Measurements from ENCODE around the gene MAML1. TPM values are rescaled to one million over a fixed set of nuclear protein-coding genes. Genes with fewer than 3 reads are reported as not detected.
"Not testable (repeated sequence)": the region's sequence is repeated elsewhere in the genome, so short reads cannot be mapped to it uniquely, and the experiment has no call there.

The MAML1 gene, protein sequence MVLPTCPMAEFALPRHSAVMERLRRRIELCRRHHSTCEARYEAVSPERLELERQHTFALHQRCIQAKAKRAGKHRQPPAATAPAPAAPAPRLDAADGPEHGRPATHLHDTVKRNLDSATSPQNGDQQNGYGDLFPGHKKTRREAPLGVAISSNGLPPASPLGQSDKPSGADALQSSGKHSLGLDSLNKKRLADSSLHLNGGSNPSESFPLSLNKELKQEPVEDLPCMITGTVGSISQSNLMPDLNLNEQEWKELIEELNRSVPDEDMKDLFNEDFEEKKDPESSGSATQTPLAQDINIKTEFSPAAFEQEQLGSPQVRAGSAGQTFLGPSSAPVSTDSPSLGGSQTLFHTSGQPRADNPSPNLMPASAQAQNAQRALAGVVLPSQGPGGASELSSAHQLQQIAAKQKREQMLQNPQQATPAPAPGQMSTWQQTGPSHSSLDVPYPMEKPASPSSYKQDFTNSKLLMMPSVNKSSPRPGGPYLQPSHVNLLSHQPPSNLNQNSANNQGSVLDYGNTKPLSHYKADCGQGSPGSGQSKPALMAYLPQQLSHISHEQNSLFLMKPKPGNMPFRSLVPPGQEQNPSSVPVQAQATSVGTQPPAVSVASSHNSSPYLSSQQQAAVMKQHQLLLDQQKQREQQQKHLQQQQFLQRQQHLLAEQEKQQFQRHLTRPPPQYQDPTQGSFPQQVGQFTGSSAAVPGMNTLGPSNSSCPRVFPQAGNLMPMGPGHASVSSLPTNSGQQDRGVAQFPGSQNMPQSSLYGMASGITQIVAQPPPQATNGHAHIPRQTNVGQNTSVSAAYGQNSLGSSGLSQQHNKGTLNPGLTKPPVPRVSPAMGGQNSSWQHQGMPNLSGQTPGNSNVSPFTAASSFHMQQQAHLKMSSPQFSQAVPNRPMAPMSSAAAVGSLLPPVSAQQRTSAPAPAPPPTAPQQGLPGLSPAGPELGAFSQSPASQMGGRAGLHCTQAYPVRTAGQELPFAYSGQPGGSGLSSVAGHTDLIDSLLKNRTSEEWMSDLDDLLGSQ
- total RNA-seq (2014; rRNA removed; shearing (Covaris generic)), result 15.4 and 30.0 TPM in 2 replicates

DNA sequence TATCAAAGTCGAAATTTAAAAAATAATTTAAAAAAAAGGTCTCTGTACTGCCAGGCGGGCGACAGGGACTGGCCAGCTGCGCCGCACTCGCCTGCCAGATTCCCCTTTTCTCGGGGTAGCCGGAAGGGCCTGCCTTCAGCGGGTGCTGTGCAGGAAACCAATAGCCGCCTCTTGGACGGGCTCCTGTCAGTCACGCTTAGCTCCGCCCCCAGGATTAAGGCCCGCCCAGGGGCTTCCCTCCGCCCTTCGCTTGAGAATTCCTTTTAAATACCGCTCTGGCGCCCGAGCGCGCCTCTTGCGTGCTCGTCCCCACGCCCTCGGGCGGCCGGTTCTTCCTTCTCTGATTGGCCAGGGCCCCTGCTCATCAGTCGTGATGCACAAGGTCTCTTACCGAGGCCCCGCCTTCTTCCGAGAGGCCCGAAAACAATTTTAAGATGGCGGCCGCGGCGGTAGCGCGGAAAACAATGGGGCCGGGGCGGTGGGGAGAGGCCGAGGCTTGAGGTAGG is at the start of gene MAML1:
MAML1 (plus strand) TSS at position 411 of the 506 bp plus-strand sequence. CDS start 291 bp downstream, outside the sequence.
- DNase-seq (ENCODE audit: low spot score), result peak; percentile 100

DNA sequence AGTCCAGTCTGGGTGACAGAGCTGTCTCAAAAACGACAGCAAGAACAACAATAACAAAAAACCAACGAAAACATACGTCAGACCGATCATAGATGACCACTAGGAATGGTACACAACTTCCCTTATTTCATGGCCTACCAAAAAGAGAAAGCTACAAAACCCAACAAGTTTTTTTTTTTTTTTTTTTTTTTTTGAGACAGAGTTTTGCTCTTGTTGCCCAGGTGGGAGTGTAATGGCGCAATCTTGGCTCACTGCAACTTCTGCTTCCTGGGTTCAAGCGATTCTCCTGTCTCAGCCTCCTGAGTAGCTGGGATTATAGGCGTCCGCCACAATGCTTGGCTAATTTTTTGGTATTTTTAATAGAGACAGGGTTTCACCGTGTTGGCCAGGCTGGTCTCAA is 43.4 kb upstream of the MAML1 start:
- DNase-seq (ENCODE audit: low spot score), result not testable (repeated sequence)

DNA sequence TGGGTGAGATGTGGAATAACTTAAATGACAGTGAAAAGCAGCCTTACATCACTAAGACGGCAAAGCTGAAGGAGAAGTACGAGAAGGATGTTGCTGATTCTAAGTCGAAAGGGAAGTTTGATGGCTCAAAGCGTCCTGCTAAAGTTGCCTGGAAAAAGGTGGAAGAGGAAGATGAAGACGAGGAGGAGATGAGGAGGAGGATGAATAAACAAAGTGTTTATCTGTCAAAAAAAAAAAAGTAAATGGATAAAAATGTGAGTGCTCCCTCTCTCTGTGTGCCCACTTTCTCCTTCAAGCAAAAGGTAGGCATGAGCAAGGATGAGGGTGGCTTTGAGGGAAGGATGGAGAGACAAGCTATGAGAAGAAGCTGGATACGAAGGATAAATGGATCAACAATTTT is 38.1 kb upstream of the MAML1 start:
- no peak for DNase-seq (ENCODE audit: low spot score)

DNA sequence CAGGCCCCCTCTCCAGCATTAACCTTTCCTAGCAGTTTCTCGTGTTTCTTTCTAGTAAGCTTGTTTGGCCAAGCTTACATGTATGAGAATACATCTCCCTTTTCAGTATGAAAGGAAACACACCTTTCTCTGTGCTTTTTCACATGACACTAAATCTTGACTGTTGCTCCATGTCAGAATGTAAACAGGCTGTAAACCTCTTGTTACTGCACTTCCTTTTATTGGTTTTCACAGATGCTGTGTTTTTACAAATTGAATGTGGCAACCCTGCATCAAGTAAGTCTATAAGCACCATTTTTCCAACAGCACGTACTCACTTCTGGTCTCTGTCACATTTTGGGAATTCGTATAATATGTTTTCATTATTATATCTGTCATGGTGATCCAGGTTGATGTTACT is 36.0 kb upstream of the MAML1 start:
- no peak for DNase-seq (ENCODE audit: low spot score)

DNA sequence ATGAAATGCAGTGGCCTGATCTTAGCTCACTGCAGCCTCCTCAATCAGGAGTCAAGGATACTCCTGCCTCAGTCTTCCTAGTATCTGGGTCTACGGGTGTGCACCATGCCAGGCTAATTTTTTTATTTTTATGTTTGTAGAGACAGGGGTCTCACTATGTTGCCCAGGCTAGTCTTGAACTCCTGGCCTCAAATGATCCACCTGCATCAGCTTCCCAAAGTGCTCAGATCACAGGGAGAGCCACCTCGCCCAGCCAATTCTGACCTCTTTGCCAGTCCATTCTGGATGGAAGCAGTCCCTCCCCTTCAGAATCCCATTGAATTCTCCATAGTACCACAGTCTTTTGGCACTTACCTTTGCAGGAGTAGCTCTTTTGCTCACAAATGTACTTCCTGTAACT is 35.5 kb upstream of the MAML1 start:
- no peak for DNase-seq (ENCODE audit: low spot score)

DNA sequence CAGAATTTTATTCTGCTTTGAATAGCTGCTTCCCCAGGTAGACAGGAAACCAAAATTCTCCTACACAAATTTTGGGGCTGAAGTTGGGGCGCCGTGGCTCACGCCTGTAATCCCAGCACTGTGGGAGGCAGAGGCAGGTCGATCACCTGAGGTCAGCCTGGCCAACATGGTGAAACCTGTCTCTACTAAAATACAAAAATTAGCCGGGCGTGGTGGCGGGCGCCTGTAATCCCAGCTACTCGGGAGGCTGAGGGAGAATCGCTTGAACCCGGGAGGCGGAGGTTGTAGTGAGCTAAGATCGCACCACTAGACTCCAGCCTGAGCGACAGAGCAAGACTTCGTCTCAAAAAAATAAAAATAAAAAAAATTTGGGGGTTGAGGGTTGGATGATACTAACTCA is 35.1 kb upstream of the MAML1 start:
- not testable (repeated sequence) for DNase-seq (ENCODE audit: low spot score)

DNA sequence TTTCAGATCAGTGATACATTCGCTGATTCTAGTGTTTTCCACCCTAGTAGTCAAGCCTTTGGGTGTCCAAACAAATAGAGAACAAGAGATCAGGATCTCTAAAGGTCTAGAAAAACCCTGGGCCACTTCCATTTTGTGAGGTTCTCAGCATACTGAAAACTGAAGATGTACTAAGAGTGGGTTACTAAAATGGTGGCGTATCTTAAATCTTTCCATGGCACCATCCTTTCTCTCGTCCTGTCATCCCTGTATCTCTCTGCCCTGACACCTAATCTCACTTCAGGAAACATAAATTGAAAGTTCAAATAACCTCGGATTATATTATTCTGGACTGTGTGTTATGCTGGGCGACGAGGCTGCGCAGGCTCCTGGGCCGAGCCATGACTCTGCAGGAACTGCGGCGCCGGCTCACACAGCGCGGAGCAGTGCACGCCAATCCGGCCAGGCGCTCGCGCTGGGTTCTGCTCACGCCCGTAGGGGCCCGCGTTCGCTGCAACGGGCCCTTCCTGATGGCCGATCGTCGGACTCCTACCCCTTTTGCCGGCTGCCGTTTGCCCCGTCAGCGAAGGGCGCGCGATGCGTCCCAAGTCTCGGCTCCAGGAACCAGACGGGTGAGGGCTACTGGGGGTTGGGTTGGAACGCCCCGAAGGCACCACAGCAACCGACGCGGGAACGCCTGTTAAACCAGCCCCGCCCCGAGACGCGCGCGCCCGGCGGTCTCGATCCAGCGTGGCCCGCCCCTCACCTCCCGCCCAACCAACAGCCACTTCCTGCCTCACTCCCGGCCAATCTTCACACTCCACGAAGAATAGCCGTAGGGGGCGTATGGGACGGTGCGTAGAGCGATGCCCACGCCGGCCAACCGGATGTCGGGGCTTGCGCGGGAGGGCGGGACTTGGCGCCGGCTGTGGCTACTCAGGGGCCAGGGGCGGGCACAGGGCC is 34.4 kb upstream of the MAML1 start:
- DNase-seq (ENCODE audit: low spot score), result peak; percentile 99

DNA sequence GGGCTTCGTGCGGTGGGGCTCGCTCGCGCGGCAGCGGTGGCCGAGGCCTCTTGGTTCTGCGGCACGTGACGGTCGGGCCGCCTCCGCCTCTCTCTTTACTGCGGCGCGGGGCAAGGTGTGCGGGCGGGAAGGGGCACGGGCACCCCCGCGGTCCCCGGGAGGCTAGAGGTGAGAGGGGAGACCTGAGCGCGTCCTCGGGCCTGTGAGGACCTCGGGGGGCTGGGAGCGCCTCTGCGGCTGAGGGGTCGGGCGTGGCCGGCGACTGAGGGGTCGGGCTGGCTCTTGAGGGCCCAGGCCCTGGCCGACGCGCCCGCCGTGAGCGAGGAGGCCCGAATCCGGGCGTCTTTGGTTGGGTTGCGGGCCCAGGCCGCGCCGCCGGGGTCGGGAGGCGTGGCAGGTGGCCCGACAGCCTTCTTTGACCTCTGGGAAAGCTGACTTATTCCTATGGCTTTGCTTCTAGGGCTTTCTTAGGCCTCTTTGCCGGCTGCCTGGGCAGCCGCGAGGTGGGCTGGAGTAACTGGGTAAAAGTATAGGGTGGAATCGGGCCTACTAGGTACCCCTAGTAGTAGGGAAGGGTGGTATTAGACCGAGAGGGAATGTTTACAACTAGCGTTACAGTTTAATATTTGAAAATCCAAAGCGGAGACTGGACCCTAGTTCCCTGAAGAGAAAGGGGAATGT is 33.5 kb upstream of the MAML1 start, which contains the start of gene CANX:
CANX (plus strand) TSS at position 33 of the 681 bp plus-strand sequence. CDS start 6,715 bp downstream, outside the sequence.
- DNase-seq (ENCODE audit: low spot score), result peak; percentile 50

DNA sequence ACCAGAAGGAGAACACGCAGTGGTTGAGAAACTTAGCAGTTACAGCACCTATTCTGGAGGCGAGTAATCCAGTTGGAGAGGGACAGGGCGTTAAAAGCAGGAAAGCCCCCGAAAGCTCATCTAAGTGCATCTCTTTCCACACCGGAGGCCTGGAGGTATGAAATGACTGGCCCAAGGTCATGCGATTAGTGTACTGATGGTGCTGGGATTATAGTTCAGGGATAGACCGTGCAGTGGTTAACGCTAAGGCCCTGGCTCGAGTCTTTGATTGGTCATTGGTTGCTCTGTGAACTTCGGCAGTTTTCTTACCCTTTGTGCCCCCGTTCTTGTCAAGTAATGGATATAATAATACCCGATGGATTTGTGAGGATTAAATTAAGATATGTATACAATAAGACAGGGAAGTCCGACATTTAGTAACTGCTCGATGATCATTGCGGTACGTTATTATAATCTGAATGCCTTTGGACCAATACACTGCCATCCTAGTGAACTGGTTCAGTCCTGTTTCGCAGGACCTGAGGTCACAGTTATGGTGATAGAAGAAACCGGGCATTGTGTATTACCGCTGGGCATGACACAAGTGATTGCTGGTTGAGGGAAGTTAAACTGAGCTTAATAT is 32.9 kb upstream of the MAML1 start:
- DNase-seq (ENCODE audit: low spot score), result peak; percentile 65

DNA sequence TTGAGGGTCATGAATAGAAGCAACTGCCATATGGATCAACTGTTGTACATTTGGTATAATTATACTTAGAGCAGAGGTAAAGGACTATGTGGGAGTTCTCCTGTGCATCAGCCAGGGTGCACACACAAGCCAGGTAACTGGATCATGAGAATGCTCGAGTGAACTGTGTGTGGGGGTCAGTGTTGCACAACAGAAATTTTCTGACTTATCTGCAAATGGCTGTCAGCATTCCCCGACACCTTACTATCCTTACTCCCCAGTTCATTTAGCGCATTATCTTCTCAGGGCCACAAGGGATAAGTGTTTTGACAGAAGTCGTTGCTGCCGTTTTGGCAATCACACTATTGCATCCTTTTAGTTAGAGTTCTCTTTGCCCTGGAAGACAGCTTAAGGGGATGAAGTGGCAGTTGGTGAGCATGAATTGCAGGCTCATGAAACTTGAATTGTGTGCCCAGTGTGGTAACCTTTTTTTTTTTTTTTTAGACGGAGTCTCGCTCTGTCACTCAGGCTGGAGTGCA is 32.2 kb upstream of the MAML1 start:
- DNase-seq (ENCODE audit: low spot score), result peak; percentile 25

DNA sequence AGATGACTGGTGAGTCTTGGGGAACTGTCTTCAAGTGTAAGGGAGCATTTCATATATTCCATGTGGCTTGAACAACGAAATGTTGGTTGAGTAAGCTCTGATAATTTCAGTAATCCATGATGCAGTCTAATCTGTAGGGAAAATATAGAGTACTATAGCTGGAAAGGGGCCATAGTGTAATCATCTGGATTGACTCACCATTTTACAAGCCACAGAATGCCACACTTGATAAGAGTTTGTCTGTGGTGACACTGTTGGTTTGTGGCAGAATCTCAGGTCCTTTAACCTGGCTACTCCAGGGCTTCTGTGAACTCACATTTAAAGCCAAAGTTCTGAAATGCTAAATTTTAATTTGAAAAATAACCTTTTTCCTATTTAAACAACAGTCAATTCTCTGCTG is 16.3 kb upstream of the MAML1 start:
- DNase-seq (ENCODE audit: low spot score), result no peak

DNA sequence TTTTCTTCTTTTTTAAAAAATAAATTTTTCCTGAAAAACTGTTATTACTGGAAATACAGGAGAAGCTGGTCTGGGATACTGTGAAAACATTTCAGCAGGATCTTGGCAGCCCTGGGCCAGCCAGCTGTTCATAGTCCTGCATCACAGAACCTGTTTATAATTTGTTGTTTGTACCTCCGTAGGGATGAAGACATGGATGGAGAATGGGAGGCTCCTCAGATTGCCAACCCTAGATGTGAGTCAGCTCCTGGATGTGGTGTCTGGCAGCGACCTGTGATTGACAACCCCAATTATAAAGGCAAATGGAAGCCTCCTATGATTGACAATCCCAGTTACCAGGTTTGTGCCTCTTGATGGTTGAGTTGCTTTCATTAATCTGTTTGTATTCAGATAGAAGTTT is 12.4 kb upstream of the MAML1 start:
- DNase-seq (ENCODE audit: low spot score), result no peak

DNA sequence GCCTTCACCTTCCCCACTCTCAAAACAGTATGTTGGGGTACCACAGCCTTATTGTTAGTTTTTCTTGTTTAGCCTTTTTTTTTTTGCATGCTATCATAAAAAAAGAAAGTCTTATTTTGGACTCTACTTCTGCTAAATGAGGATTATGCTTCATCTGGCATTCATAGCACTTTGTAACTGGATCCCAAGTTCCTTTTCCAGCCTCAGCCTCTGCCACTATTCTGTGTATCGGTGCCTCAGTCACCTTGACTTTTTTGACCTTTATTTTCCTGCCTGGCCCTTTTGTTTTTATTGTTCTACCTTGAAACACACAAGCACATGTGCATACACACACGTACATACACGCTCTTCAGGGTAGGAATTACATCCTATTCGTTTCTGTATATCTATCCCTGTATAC is 8.5 kb upstream of the MAML1 start:
- DNase-seq (ENCODE audit: low spot score), result no peak

DNA sequence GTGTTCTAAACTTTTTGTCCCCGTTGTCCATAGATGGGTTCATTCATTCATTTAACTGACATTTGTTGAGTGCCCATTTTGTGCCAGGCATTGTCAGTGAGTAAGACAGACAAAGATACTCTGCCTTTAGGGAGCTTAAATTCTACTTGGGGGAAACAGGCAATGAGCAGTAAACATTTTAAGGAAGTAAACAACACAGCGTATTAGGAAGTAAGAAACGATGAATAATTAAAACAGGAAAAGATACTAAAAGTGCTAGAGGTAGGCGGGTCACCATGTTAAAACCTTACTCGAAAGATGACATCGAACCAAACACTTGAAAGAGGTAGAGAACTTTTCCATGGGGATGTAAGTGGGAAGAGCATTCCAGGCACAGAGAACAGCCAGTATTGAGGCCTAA is 5.5 kb upstream of the MAML1 start:
- no peak for DNase-seq (ENCODE audit: low spot score)

DNA sequence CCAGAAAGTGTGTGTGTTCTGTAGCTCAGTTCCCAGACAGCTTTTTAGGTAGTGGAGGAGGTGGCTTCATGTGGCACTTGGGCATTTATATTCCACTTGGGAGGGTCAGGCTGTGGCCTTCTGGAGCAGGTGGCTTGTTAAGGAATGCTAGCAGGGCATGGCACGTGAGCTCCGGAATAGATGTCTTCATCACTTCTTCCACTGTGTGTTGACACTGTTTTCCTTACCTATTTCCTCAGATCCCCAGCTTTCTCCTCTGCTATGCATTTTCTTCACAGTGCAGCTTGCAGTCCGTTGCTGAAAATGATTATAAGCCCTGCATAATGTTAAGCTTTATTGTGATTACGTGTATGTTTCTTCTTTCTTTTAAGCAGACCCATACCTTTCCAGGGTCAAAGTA is 3.3 kb upstream of the MAML1 start:
- DNase-seq (ENCODE audit: low spot score), result no peak

DNA sequence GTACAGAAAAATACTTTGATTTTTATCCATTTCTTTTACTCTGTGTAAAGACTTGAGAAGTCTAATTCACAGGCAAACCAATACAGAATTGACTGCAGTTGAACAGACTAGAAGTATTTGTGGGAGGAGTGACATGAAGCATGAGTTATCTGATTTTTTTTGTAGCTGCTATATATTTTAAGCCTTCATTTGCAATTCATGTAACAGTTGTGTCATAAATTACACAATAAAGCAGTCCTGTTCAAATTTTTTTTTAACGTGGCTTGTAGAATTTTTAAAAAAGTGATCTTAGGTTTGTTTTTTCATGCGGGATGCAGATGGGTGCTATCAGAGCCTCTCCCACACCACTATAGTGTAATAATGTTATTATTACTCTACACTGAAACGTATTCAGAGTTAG is 2.9 kb upstream of the MAML1 start:
- no peak for DNase-seq (ENCODE audit: low spot score)

DNA sequence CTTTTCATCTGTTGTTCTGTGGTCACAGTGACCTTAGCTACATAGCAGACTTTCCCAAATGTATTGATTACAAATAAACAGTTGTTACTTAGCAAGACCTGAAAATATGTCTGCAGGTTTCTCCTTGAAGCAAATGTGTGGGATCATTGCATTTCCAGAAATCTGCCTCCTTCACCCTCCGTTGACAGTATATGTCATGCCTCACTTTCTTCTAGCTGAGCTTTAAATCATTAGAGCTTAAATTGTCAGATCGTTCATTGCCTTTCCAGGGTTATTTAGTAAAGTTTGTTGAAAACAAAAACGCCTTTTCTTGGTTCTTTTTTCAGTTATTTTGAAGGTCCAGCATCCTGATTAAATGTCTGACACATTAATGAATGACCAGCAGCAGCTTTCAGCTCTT is 2.3 kb upstream of the MAML1 start:
- no peak for DNase-seq (ENCODE audit: low spot score)

DNA sequence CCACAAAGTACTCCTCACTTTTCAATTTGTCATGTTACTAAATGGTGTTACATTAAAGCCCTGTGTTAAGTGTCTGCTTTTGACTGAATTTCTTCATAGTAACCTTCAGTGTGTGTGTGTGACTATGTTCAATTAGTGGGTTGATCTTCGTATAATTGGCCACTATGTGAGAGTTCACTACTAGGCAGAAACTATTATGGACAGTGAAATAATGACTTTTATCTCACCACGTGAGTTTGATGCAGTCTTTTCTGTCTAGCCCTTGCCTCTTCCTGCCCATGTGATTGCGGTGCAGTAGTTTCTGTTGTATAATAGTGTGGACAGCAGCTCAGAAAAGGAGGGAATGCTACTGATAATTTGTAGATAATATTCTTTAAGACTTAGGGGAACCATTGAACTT is 1.8 kb upstream of the MAML1 start:
- DNase-seq (ENCODE audit: low spot score), result peak; percentile 31

DNA sequence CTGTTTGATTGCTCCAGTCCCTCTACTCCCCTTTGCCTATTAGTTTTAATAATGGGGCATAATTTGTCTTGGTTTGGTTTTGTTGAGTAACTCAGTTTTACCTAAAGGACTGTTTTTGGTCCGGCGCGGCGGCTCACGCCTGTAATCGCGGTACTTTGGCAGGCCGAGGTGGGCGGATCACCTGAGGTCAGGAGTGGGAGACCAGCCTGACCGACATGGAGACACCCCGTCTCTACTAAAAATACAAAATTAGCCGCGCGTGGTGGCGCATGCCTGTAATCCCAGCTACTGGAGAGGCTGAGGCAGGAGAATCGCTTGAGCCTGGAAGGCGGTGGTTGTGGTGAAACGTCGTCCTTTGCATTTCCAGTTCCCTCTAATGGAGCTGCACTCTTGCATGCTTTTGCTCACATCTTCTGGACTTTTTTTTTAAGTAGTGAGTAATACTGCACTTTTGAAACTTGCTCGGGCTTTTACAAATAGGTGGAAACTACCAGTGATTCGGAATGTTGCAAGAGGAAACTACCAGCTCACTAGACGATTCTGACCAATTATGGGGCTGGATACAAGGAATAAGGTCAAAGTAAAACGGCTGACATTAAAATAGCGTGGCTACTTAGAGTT is 721 bp upstream of the MAML1 start:
- DNase-seq (ENCODE audit: low spot score), result peak; percentile 54
